ENCODE data around the gene LRFN3. TPM values are rescaled to one million over a fixed set of nuclear protein-coding genes. Genes with fewer than 3 reads are reported as not detected.
"Not testable (repeated sequence)": the region's sequence is repeated elsewhere in the genome, so short reads cannot be mapped to it uniquely, and the experiment has no call there.

The LRFN3 gene
- polyA plus RNA-seq, 4 donors, result 3.5 to 11.7 (median 8.7) TPM

- peaks cover 0 to 23% (median 2%) of the 10 kb centered on the region in 3 donors for H3K36me3 ChIP-seq (ENCODE audit: control insufficient read depth in 3 of 3, insufficient read depth in 2 of 3, low read depth in 1 of 3, low read length in 3 of 3)
- no peak overlapping the region for H3K4me3 ChIP-seq (ENCODE audit: low read depth in 1 of 3, low read length in 3 of 3)
- no peaks in the 10 kb centered on the region for H3K9me3 ChIP-seq (ENCODE audit: control insufficient read depth in 2 of 2, insufficient read depth in 1 of 2, low read depth in 1 of 2, low read length in 1 of 2)
- H3K4me1 ChIP-seq (ENCODE audit: control insufficient read depth in 3 of 3, insufficient read depth in 2 of 3, low read depth in 1 of 3, low read length in 2 of 3), result no peaks in the 10 kb centered on the region
- FAIRE-seq, result no peak
- 92 to 96% (median 94%) methylated on average over 11 of the region's 11 CpGs for WGBS, 3 donors
- no peak overlapping the region for H3K27ac ChIP-seq (ENCODE audit: low read depth in 1 of 3, low read length in 2 of 3)
- H3K27me3 ChIP-seq (ENCODE audit: control insufficient read depth in 3 of 3, insufficient read depth in 3 of 3, low read length in 3 of 3), result no peaks in the 10 kb centered on the region
- DNase-seq, result no peak
These were observed 9.1 kb downstream of the LRFN3 start for GRCh38 chr19:35945121-35945790.

GRCh38 chr19:35946203-35946602, 10.0 kb downstream of the LRFN3 start:
- Histone ChIP-seq H3K9me3 (ENCODE audit: control insufficient read depth in 2 of 2, insufficient read depth in 1 of 2, low read depth in 1 of 2, low read length in 1 of 2) (no peaks in the 10 kb centered on the region), H3K27me3 (ENCODE audit: control insufficient read depth in 3 of 3, insufficient read depth in 3 of 3, low read length in 3 of 3) (no peaks in the 10 kb centered on the region), H3K4me3 (ENCODE audit: low read depth in 1 of 3, low read length in 3 of 3) (no peak overlapping the region), H3K36me3 (ENCODE audit: control insufficient read depth in 3 of 3, insufficient read depth in 2 of 3, low read depth in 1 of 3, low read length in 3 of 3) (peaks cover 0 to 18% (median 0%) of the 10 kb centered on the region in 3 donors), H3K4me1 (ENCODE audit: control insufficient read depth in 3 of 3, insufficient read depth in 2 of 3, low read depth in 1 of 3, low read length in 2 of 3) (no peaks in the 10 kb centered on the region), H3K27ac (ENCODE audit: low read depth in 1 of 3, low read length in 2 of 3) (no peak overlapping the region)
- no peak for DNase-seq
- FAIRE-seq, result no peak
- WGBS, 3 donors, result 91 to 93% (median 92%) methylated on average over 4 of the region's 4 CpGs

- no peak overlapping the region for H3K4me3 ChIP-seq (ENCODE audit: low read depth in 1 of 3, low read length in 3 of 3)
- FAIRE-seq, result no peak
- no peak for DNase-seq
- H3K36me3 ChIP-seq (ENCODE audit: control insufficient read depth in 3 of 3, insufficient read depth in 2 of 3, low read depth in 1 of 3, low read length in 3 of 3), result peaks cover 0 to 13% (median 0%) of the 10 kb centered on the region in 3 donors
- no peaks in the 10 kb centered on the region for H3K4me1 ChIP-seq (ENCODE audit: control insufficient read depth in 3 of 3, insufficient read depth in 2 of 3, low read depth in 1 of 3, low read length in 2 of 3)
- WGBS, 3 donors, result 16 to 32% (median 20%) methylated on average over 2 of the region's 2 CpGs
- no peak overlapping the region for H3K27ac ChIP-seq (ENCODE audit: low read depth in 1 of 3, low read length in 2 of 3)
- no peaks in the 10 kb centered on the region for H3K27me3 ChIP-seq (ENCODE audit: control insufficient read depth in 3 of 3, insufficient read depth in 3 of 3, low read length in 3 of 3)
- no peaks in the 10 kb centered on the region for H3K9me3 ChIP-seq (ENCODE audit: control insufficient read depth in 2 of 2, insufficient read depth in 1 of 2, low read depth in 1 of 2, low read length in 1 of 2)
These were observed 13.0 kb downstream of the LRFN3 start for GRCh38 chr19:35949131-35949530.

GRCh38 chr19:35955881-35956634, 19.9 kb downstream of the LRFN3 start:
- Histone ChIP-seq H3K36me3 (ENCODE audit: control insufficient read depth in 3 of 3, insufficient read depth in 2 of 3, low read depth in 1 of 3, low read length in 3 of 3) (no peaks in the 10 kb centered on the region), H3K9me3 (ENCODE audit: control insufficient read depth in 2 of 2, insufficient read depth in 1 of 2, low read depth in 1 of 2, low read length in 1 of 2) (no peaks in the 10 kb centered on the region), H3K27ac (ENCODE audit: low read depth in 1 of 3, low read length in 2 of 3) (no peak overlapping the region), H3K4me3 (ENCODE audit: low read depth in 1 of 3, low read length in 3 of 3) (no peak overlapping the region), H3K4me1 (ENCODE audit: control insufficient read depth in 3 of 3, insufficient read depth in 2 of 3, low read depth in 1 of 3, low read length in 2 of 3) (no peaks in the 10 kb centered on the region), H3K27me3 (ENCODE audit: control insufficient read depth in 3 of 3, insufficient read depth in 3 of 3, low read length in 3 of 3) (peaks cover 0 to 31% (median 7%) of the 10 kb centered on the region in 3 donors)
- 75 to 79% (median 79%) methylated on average over 6 of the region's 6 CpGs for WGBS, 3 donors
- FAIRE-seq (no peak), DNase-seq (no peak)

- peaks cover 0 to 33% (median 7%) of the 10 kb centered on the region in 3 donors for H3K27me3 ChIP-seq (ENCODE audit: control insufficient read depth in 3 of 3, insufficient read depth in 3 of 3, low read length in 3 of 3)
- 75 to 81% (median 80%) methylated on average over 8 of the region's 8 CpGs for WGBS, 3 donors
- H3K4me1 ChIP-seq (ENCODE audit: control insufficient read depth in 3 of 3, insufficient read depth in 2 of 3, low read depth in 1 of 3, low read length in 2 of 3); FAIRE-seq; DNase-seq; H3K27ac ChIP-seq (ENCODE audit: low read depth in 1 of 3, low read length in 2 of 3); H3K36me3 ChIP-seq (ENCODE audit: control insufficient read depth in 3 of 3, insufficient read depth in 2 of 3, low read depth in 1 of 3, low read length in 3 of 3); H3K9me3 ChIP-seq (ENCODE audit: control insufficient read depth in 2 of 2, insufficient read depth in 1 of 2, low read depth in 1 of 2, low read length in 1 of 2); H3K4me3 ChIP-seq (ENCODE audit: low read depth in 1 of 3, low read length in 3 of 3): not testable (repeated sequence)
These were observed 21.2 kb downstream of the LRFN3 start for GRCh38 chr19:35957411-35957810.

- Histone ChIP-seq H3K4me1 (ENCODE audit: control insufficient read depth in 3 of 3, insufficient read depth in 2 of 3, low read depth in 1 of 3, low read length in 2 of 3) (no peaks in the 10 kb centered on the region), H3K9me3 (ENCODE audit: control insufficient read depth in 2 of 2, insufficient read depth in 1 of 2, low read depth in 1 of 2, low read length in 1 of 2) (no peaks in the 10 kb centered on the region), H3K27ac (ENCODE audit: low read depth in 1 of 3, low read length in 2 of 3) (no peak overlapping the region), H3K27me3 (ENCODE audit: control insufficient read depth in 3 of 3, insufficient read depth in 3 of 3, low read length in 3 of 3) (peaks cover 0 to 33% (median 7%) of the 10 kb centered on the region in 3 donors), H3K4me3 (ENCODE audit: low read depth in 1 of 3, low read length in 3 of 3) (no peak overlapping the region), H3K36me3 (ENCODE audit: control insufficient read depth in 3 of 3, insufficient read depth in 2 of 3, low read depth in 1 of 3, low read length in 3 of 3) (no peaks in the 10 kb centered on the region)
- DNase-seq (no peak), FAIRE-seq (no peak)
- 34 to 39% (median 35%) methylated on average over 15 of the region's 15 CpGs for WGBS, 3 donors
These were observed 22.5 kb downstream of the LRFN3 start for GRCh38 chr19:35958660-35959039.

GRCh38 chr19:35959040-35959967, 23.1 kb downstream of the LRFN3 start:
- WGBS, 3 donors, result 12 to 22% (median 19%) methylated on average over 80 to 97 of the region's 97 CpGs
- DNase-seq, result peak in 1 of 2 donors; percentile 40
- no peaks in the 10 kb centered on the region for H3K9me3 ChIP-seq (ENCODE audit: control insufficient read depth in 2 of 2, insufficient read depth in 1 of 2, low read depth in 1 of 2, low read length in 1 of 2)
- H3K27ac ChIP-seq (ENCODE audit: low read depth in 1 of 3, low read length in 2 of 3), result no peak overlapping the region
- peaks cover 0 to 33% (median 7%) of the 10 kb centered on the region in 3 donors for H3K27me3 ChIP-seq (ENCODE audit: control insufficient read depth in 3 of 3, insufficient read depth in 3 of 3, low read length in 3 of 3)
- H3K4me1 ChIP-seq (ENCODE audit: control insufficient read depth in 3 of 3, insufficient read depth in 2 of 3, low read depth in 1 of 3, low read length in 2 of 3), result no peaks in the 10 kb centered on the region
- H3K36me3 ChIP-seq (ENCODE audit: control insufficient read depth in 3 of 3, insufficient read depth in 2 of 3, low read depth in 1 of 3, low read length in 3 of 3), result no peaks in the 10 kb centered on the region
- no peak for FAIRE-seq
- H3K4me3 ChIP-seq (ENCODE audit: low read depth in 1 of 3, low read length in 3 of 3), result peak overlapping the region in 1 of 3 donors; percentile 32

- Histone ChIP-seq H3K27me3 (ENCODE audit: control insufficient read depth in 3 of 3, insufficient read depth in 3 of 3, low read length in 3 of 3) (peaks cover 0 to 33% (median 7%) of the 10 kb centered on the region in 3 donors), H3K4me1 (ENCODE audit: control insufficient read depth in 3 of 3, insufficient read depth in 2 of 3, low read depth in 1 of 3, low read length in 2 of 3) (no peaks in the 10 kb centered on the region), H3K9me3 (ENCODE audit: control insufficient read depth in 2 of 2, insufficient read depth in 1 of 2, low read depth in 1 of 2, low read length in 1 of 2) (no peaks in the 10 kb centered on the region), H3K36me3 (ENCODE audit: control insufficient read depth in 3 of 3, insufficient read depth in 2 of 3, low read depth in 1 of 3, low read length in 3 of 3) (no peaks in the 10 kb centered on the region), H3K27ac (ENCODE audit: low read depth in 1 of 3, low read length in 2 of 3) (no peak overlapping the region), H3K4me3 (ENCODE audit: low read depth in 1 of 3, low read length in 3 of 3) (no peak overlapping the region)
- 37 to 45% (median 44%) methylated on average over 20 of the region's 20 CpGs for WGBS, 3 donors
- FAIRE-seq, result no peak
- DNase-seq, result no peak
These were observed 23.8 kb downstream of the LRFN3 start for GRCh38 chr19:35959968-35960320.

Measured in small intestine (tissue), 7 donors.